Suprapubic skin (tissue), 4 donors: ENCODE data around the gene PAK2. TPM values are rescaled to one million over a fixed set of nuclear protein-coding genes. Genes with fewer than 3 reads are reported as not detected.

Experiments used
- DNase-seq, 2 donors: peaks; one replicate each; pipeline ENCODE4 v3.0.0-alpha.2; 2019; ENCODE audit warnings: low spot score in 2 of 2
- H3K27ac ChIP-seq: fragments of 200-600 bp; sonication (generic); one replicate; pipeline ENCODE4 v1.5.1; 2019
- H3K27me3 ChIP-seq: fragments of 200-600 bp; sonication (generic); one replicate; pipeline ENCODE4 v1.5.1; 2019
- H3K36me3 ChIP-seq: fragments of 200-600 bp; sonication (generic); one replicate; pipeline ENCODE4 v1.5.1; 2019
- H3K4me1 ChIP-seq: fragments of 200-600 bp; sonication (generic); one replicate; pipeline ENCODE4 v1.5.1; 2019
- H3K4me3 ChIP-seq: fragments of 200-600 bp; sonication (generic); one replicate; pipeline ENCODE4 v1.5.1; 2019; ENCODE audit warnings: mild to moderate bottlenecking
- H3K9me3 ChIP-seq: fragments of 200-600 bp; sonication (generic); one replicate; pipeline ENCODE4 v1.5.1; 2019
- CTCF ChIP-seq, 2 donors: fragments of 200-600 bp in 1 of 2; fragments of 450-650 bp in 1 of 2; sonication (generic) in 1 of 2; IDR thresholded peaks; one replicate each; pipeline ENCODE4 v1.5.1; 2016 to 2019; ENCODE audit warnings: antibody characterized with exemption in 2 of 2, mild to moderate bottlenecking in 1 of 2, moderate library complexity in 1 of 2
- EP300 ChIP-seq: sonication (generic); formaldehyde crosslinking; IDR thresholded peaks from one replicate; pipeline ENCODE4 v1.6.1; 2017; ENCODE audit warnings: antibody characterized with exemption
- POLR2A ChIP-seq, 2 donors: fragments of 450-650 bp; IDR thresholded peaks; one replicate each; pipeline ENCODE4 v1.6.1; 2017; ENCODE audit warnings: antibody characterized with exemption in 2 of 2, mild to moderate bottlenecking in 2 of 2, moderate library complexity in 2 of 2
- POLR2AphosphoS5 ChIP-seq, 3 donors: sonication (generic); formaldehyde crosslinking; IDR thresholded peaks; one replicate each; pipeline ENCODE4 v1.6.1; 2017; ENCODE audit warnings: antibody characterized with exemption in 3 of 3
- WGBS: methylation state at CpG from one replicate; pipeline ENCODE4 v1.1.5; 2018; 5-methylcytosine and 5-hydroxymethylcytosine counted together
- total RNA-seq, 4 donors: library from RNA; depleted of rRNA; stranded (reverse); fragments of >200 nt; gene quantifications; one replicate each; pipeline ENCODE4 v1.1.0, GENCODE V29; 2016

The PAK2 gene
- total RNA-seq, 4 donors from 2014 or later, result 29.6 to 42.8 (median 33.5) TPM

GRCh38 chr3:196789885-196790359 is 50.3 kb downstream of the PAK2 start:
- no peaks in the 10 kb centered on the region for H3K9me3 ChIP-seq
- peaks cover 9% of the 10 kb centered on the region for H3K4me1 ChIP-seq
- no peaks in the 10 kb centered on the region for H3K27me3 ChIP-seq
- H3K27ac ChIP-seq, result no peak overlapping the region
- DNase-seq, result no peak
- WGBS, result 96% methylated on average over 6 of the region's 6 CpGs
- H3K4me3 ChIP-seq, result no peak overlapping the region
- TF ChIP-seq POLR2A (IDR thresholded peaks at IDR 0.05) (no peak), EP300 (no peak), POLR2AphosphoS5 (IDR thresholded peaks at IDR 0.05) (no peak), CTCF (IDR thresholded peaks at IDR 0.05) (no peak)
- peaks cover 7% of the 10 kb centered on the region for H3K36me3 ChIP-seq

GRCh38 chr3:196790636-196791035 is 51.0 kb downstream of the PAK2 start:
- no peak for TF ChIP-seq CTCF (IDR thresholded peaks at IDR 0.05)
- TF ChIP-seq POLR2AphosphoS5 (IDR thresholded peaks at IDR 0.05), result no peak
- TF ChIP-seq EP300, result no peak
- TF ChIP-seq POLR2A (IDR thresholded peaks at IDR 0.05), result no peak
- no peak for DNase-seq
- Histone ChIP-seq H3K9me3 (no peaks in the 10 kb centered on the region), H3K27me3 (no peaks in the 10 kb centered on the region), H3K4me3 (no peak overlapping the region), H3K27ac (no peak overlapping the region), H3K4me1 (peaks cover 9% of the 10 kb centered on the region), H3K36me3 (peaks cover 5% of the 10 kb centered on the region)
- 85% methylated on average over 6 of the region's 6 CpGs for WGBS

- Histone ChIP-seq H3K9me3 (no peaks in the 10 kb centered on the region), H3K4me3 (no peak overlapping the region), H3K27me3 (no peaks in the 10 kb centered on the region), H3K27ac (no peak overlapping the region), H3K36me3 (peaks cover 3% of the 10 kb centered on the region), H3K4me1 (peaks cover 9% of the 10 kb centered on the region)
- no peak for DNase-seq
- TF ChIP-seq EP300 (no peak), CTCF (IDR thresholded peaks at IDR 0.05) (no peak), POLR2AphosphoS5 (IDR thresholded peaks at IDR 0.05) (no peak), POLR2A (IDR thresholded peaks at IDR 0.05) (no peak)
- WGBS, result 54% methylated on average over 5 of the region's 5 CpGs
Measured at GRCh38 chr3:196792771-196793170, 53.1 kb downstream of the PAK2 start.

- peaks cover 3% of the 10 kb centered on the region for H3K36me3 ChIP-seq
- TF ChIP-seq CTCF (IDR thresholded peaks at IDR 0.05), result no peak
- TF ChIP-seq EP300, result no peak
- H3K4me1 ChIP-seq, result peaks cover 9% of the 10 kb centered on the region
- no peaks in the 10 kb centered on the region for H3K9me3 ChIP-seq
- no peak overlapping the region for H3K27ac ChIP-seq
- H3K27me3 ChIP-seq, result no peaks in the 10 kb centered on the region
- H3K4me3 ChIP-seq, result no peak overlapping the region
- WGBS, result 54% methylated on average over 1 of the region's 1 CpG
- no peak for DNase-seq
Measured at GRCh38 chr3:196793246-196793645, 53.6 kb downstream of the PAK2 start.

- no peak overlapping the region for H3K4me3 ChIP-seq
- WGBS, result no CpG with 5 or more reads among the region's 3 CpGs
- H3K27ac ChIP-seq, result no peak overlapping the region
- peaks cover 9% of the 10 kb centered on the region for H3K4me1 ChIP-seq
- H3K9me3 ChIP-seq, result no peaks in the 10 kb centered on the region
- H3K36me3 ChIP-seq, result peaks cover 3% of the 10 kb centered on the region
- TF ChIP-seq POLR2A (IDR thresholded peaks at IDR 0.05) (no peak), POLR2AphosphoS5 (IDR thresholded peaks at IDR 0.05) (no peak), EP300 (no peak), CTCF (IDR thresholded peaks at IDR 0.05) (no peak)
- no peak for DNase-seq
- no peaks in the 10 kb centered on the region for H3K27me3 ChIP-seq
Measured at GRCh38 chr3:196794467-196794866, 54.8 kb downstream of the PAK2 start.
